WTC11 (cell line): ENCODE results near the gene RGL2. TPM values are rescaled to one million over a fixed set of nuclear protein-coding genes. Genes with fewer than 3 reads are reported as not detected.

ENCODE experiments used
- ATAC-seq: fragments of 200-7000 bp; cut with Tn5 transposase; 2 replicates; pipeline ENCODE4 v1.10.0; 2021; ENCODE audit warnings: mild to moderate bottlenecking, moderate library complexity
- CTCF ChIA-PET: fragments of 300-600 bp; sonication (Branson Sonifier 250); formaldehyde crosslinking; loops from one replicate; lab custom pipeline; 2021; ENCODE audit warnings: antibody characterized with exemption; lab: Charles Lee
- POLR2A ChIA-PET: fragments of 350-600 bp; sonication (Branson Sonifier 250); formaldehyde crosslinking; loops from one replicate; lab custom pipeline; 2021; ENCODE audit warnings: antibody characterized with exemption; lab: Charles Lee
- DNase-seq: peaks from one replicate; pipeline ENCODE4 v3.0.0; 2021; ENCODE audit warnings: low spot score
- H3K27ac Mint-ChIP-seq: 2 replicates; pipeline ENCODE4 v1.8.0; 2021; ENCODE audit warnings: mixed read lengths
- H3K27me3 Mint-ChIP-seq: 2 replicates; pipeline ENCODE4 v1.8.0; 2021; ENCODE audit warnings: low read depth, mild to moderate bottlenecking, moderate library complexity, mixed read lengths
- H3K36me3 Mint-ChIP-seq: 2 replicates; pipeline ENCODE4 v1.8.0; 2021; ENCODE audit warnings: mixed read lengths
- H3K4me1 Mint-ChIP-seq: 2 replicates; pipeline ENCODE4 v1.8.0; 2022; ENCODE audit warnings: mixed read lengths
- H3K4me3 Mint-ChIP-seq: 2 replicates; pipeline ENCODE4 v1.8.0; 2021; ENCODE audit warnings: mild to moderate bottlenecking, moderate library complexity, mixed read lengths
- H3K9me3 Mint-ChIP-seq: 2 replicates; pipeline ENCODE4 v1.8.0; 2021; ENCODE audit warnings: mixed read lengths
- IRF2 ChIP-seq: sonication (generic); formaldehyde crosslinking; IDR thresholded peaks from 2 replicates; pipeline ENCODE4 v1.8.0; 2022; ENCODE audit warnings: low read depth, missing genetic modification reagents, borderline replicate concordance
- JUN ChIP-seq: sonication (generic); formaldehyde crosslinking; IDR thresholded peaks from 2 replicates; pipeline ENCODE4 v1.8.0; 2023; ENCODE audit warnings: mild to moderate bottlenecking, missing genetic modification reagents
- MXD4 ChIP-seq: fragments of 250-450 bp; sonication (Bioruptor Pico); IDR thresholded peaks from 2 replicates; pipeline ENCODE4 v1.8.0; 2021; ENCODE audit warnings: mild to moderate bottlenecking, moderate library complexity, borderline replicate concordance
- OVOL2 ChIP-seq: fragments of 250-450 bp; sonication (Bioruptor Pico); IDR thresholded peaks from 2 replicates; pipeline ENCODE4 v1.9.0; 2021; ENCODE audit warnings: mild to moderate bottlenecking, borderline replicate concordance
- RORB ChIP-seq: fragments of 250-450 bp; sonication (Bioruptor Pico); IDR thresholded peaks from 2 replicates; pipeline ENCODE4 v1.9.0; 2021; ENCODE audit warnings: mild to moderate bottlenecking
- SMAD4 ChIP-seq: sonication (generic); formaldehyde crosslinking; IDR thresholded peaks from 2 replicates; pipeline ENCODE4 v1.8.0; 2022; ENCODE audit warnings: mild to moderate bottlenecking, missing genetic modification reagents
- TEAD1 ChIP-seq: sonication (generic); formaldehyde crosslinking; IDR thresholded peaks from 2 replicates; pipeline ENCODE4 v1.8.0; 2022; ENCODE audit warnings: mild to moderate bottlenecking, missing genetic modification reagents
- TP53 ChIP-seq: sonication (generic); formaldehyde crosslinking; IDR thresholded peaks from 2 replicates; pipeline ENCODE4 v1.8.1; 2023; ENCODE audit warnings: mild to moderate bottlenecking, missing genetic modification reagents
- ZNF416 ChIP-seq: fragments of 250-450 bp; sonication (Bioruptor Pico); IDR thresholded peaks from 2 replicates; pipeline ENCODE4 v1.9.0; 2021; ENCODE audit warnings: mild to moderate bottlenecking, inconsistent platforms
- total RNA-seq: library from RNA; stranded (reverse); gene quantifications from 3 replicates; pipeline ENCODE4 v1.2.3, GENCODE V29; 2021
- TF ChIP-seq, protein P1 (sequence below): fragments of 200-600 bp; IDR thresholded peaks from 2 replicates; pipeline ENCODE4 v1.8.0; 2022; ENCODE audit warnings: antibody characterized with exemption
- TF ChIP-seq, protein P2 (sequence below): sonication (generic); formaldehyde crosslinking; IDR thresholded peaks from 2 replicates; pipeline ENCODE4 v1.8.1; 2023; ENCODE audit warnings: mild to moderate bottlenecking, missing genetic modification reagents, moderate library complexity
- TF ChIP-seq, protein P3 (sequence below): sonication (generic); formaldehyde crosslinking; IDR thresholded peaks from 2 replicates; pipeline ENCODE4 v1.8.1; 2023; ENCODE audit warnings: mild to moderate bottlenecking, missing genetic modification reagents, borderline replicate concordance
- TF ChIP-seq, protein P4 (sequence below): sonication (generic); formaldehyde crosslinking; IDR thresholded peaks from 2 replicates; pipeline ENCODE4 v1.8.0; 2022; ENCODE audit warnings: mild to moderate bottlenecking, missing genetic modification reagents
- TF ChIP-seq, protein P5 (sequence below): sonication (generic); formaldehyde crosslinking; conservative IDR thresholded peaks from 2 replicates; pipeline ENCODE4 v1.8.1; 2023; ENCODE audit warnings: mild to moderate bottlenecking, low read depth, missing genetic modification reagents, moderate library complexity
- TF ChIP-seq, protein P6 (sequence below): sonication (generic); formaldehyde crosslinking; IDR thresholded peaks from 2 replicates; pipeline ENCODE4 v1.8.1; 2022; ENCODE audit warnings: mild to moderate bottlenecking, missing genetic modification reagents, moderate library complexity, borderline replicate concordance

RGL2 gene
- total RNA-seq, 1 experiment from 2014 or later: 77.1 TPM

DNA sequence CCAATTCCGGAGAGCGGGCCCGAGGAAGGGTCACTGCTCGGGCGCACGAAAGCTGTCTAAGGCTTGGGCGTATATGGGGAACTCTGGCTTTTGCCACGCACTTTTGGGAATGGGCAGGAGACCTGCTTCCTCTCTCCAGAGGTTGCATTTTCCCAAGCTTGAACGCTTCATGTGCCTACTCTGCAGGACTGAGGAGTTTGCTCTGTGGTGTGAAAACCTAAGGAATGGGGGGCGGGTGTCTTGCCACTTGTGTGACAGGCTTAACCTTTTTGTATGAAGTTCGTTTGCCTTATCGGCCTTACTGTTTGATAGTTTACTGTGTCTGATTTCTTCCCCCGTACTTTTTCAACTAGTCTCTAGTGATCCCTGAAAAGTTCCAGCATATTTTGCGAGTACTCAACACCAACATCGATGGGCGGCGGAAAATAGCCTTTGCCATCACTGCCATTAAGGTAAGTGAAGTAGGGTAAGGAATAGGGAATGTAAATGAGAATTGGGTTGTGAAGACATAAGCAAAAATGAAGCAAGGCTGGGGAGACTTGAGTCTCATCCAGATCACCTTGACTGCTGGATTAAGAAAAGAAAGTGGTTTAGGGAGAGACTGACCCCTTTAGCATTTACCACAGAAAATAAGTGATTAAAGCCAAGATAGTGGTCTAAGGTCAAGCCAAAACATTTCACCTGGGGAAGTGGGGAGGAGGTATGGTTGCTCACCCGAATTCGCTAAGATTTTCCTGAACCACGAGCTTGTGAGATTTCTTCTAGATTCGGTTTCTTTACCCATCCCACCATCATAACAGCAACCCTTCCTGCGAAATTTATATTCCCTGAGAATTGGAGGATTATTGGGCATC lies 26.2 kb downstream of the RGL2 start:
- no peaks in the 10 kb centered on the region for H3K27me3 Mint-ChIP-seq
- CTCF ChIA-PET: interaction anchor here (1.0 to 2.4 kb wide), 4 partner anchors 24 to 46 kb away, joined by 3 to 10 read pairs (median 5); partner anchors contain the start of gene ZBTB22
- TF ChIP-seq, protein P1, sequence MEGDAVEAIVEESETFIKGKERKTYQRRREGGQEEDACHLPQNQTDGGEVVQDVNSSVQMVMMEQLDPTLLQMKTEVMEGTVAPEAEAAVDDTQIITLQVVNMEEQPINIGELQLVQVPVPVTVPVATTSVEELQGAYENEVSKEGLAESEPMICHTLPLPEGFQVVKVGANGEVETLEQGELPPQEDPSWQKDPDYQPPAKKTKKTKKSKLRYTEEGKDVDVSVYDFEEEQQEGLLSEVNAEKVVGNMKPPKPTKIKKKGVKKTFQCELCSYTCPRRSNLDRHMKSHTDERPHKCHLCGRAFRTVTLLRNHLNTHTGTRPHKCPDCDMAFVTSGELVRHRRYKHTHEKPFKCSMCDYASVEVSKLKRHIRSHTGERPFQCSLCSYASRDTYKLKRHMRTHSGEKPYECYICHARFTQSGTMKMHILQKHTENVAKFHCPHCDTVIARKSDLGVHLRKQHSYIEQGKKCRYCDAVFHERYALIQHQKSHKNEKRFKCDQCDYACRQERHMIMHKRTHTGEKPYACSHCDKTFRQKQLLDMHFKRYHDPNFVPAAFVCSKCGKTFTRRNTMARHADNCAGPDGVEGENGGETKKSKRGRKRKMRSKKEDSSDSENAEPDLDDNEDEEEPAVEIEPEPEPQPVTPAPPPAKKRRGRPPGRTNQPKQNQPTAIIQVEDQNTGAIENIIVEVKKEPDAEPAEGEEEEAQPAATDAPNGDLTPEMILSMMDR: no peak
- TF ChIP-seq RORB (CRISPR knock-in tag) (no peak), MXD4 (CRISPR knock-in tag) (no peak), IRF2 (CRISPR knock-in tag) (no peak), ZNF416 (CRISPR knock-in tag) (no peak), TEAD1 (CRISPR knock-in tag) (0 out of 2 replicates have a peak, but pooled peaks have one; percentile 5), JUN (CRISPR knock-in tag) (0 out of 2 replicates have a peak, but pooled peaks have one; percentile 8), TP53 (CRISPR knock-in tag) (no peak), OVOL2 (CRISPR knock-in tag) (no peak), SMAD4 (CRISPR knock-in tag) (peak; percentile 62; the same call in 1 of the 2 replicates)
- TF ChIP-seq, protein P2, sequence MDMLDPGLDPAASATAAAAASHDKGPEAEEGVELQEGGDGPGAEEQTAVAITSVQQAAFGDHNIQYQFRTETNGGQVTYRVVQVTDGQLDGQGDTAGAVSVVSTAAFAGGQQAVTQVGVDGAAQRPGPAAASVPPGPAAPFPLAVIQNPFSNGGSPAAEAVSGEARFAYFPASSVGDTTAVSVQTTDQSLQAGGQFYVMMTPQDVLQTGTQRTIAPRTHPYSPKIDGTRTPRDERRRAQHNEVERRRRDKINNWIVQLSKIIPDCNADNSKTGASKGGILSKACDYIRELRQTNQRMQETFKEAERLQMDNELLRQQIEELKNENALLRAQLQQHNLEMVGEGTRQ (CRISPR knock-in tag): no peak
- TF ChIP-seq, protein P3, sequence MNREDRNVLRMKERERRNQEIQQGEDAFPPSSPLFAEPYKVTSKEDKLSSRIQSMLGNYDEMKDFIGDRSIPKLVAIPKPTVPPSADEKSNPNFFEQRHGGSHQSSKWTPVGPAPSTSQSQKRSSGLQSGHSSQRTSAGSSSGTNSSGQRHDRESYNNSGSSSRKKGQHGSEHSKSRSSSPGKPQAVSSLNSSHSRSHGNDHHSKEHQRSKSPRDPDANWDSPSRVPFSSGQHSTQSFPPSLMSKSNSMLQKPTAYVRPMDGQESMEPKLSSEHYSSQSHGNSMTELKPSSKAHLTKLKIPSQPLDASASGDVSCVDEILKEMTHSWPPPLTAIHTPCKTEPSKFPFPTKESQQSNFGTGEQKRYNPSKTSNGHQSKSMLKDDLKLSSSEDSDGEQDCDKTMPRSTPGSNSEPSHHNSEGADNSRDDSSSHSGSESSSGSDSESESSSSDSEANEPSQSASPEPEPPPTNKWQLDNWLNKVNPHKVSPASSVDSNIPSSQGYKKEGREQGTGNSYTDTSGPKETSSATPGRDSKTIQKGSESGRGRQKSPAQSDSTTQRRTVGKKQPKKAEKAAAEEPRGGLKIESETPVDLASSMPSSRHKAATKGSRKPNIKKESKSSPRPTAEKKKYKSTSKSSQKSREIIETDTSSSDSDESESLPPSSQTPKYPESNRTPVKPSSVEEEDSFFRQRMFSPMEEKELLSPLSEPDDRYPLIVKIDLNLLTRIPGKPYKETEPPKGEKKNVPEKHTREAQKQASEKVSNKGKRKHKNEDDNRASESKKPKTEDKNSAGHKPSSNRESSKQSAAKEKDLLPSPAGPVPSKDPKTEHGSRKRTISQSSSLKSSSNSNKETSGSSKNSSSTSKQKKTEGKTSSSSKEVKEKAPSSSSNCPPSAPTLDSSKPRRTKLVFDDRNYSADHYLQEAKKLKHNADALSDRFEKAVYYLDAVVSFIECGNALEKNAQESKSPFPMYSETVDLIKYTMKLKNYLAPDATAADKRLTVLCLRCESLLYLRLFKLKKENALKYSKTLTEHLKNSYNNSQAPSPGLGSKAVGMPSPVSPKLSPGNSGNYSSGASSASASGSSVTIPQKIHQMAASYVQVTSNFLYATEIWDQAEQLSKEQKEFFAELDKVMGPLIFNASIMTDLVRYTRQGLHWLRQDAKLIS (CRISPR knock-in tag): no peak
- TF ChIP-seq, protein P4, sequence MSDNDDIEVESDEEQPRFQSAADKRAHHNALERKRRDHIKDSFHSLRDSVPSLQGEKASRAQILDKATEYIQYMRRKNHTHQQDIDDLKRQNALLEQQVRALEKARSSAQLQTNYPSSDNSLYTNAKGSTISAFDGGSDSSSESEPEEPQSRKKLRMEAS (CRISPR knock-in tag): peak; percentile 47; the same call in 1 of the 2 replicates
- TF ChIP-seq, protein P5, sequence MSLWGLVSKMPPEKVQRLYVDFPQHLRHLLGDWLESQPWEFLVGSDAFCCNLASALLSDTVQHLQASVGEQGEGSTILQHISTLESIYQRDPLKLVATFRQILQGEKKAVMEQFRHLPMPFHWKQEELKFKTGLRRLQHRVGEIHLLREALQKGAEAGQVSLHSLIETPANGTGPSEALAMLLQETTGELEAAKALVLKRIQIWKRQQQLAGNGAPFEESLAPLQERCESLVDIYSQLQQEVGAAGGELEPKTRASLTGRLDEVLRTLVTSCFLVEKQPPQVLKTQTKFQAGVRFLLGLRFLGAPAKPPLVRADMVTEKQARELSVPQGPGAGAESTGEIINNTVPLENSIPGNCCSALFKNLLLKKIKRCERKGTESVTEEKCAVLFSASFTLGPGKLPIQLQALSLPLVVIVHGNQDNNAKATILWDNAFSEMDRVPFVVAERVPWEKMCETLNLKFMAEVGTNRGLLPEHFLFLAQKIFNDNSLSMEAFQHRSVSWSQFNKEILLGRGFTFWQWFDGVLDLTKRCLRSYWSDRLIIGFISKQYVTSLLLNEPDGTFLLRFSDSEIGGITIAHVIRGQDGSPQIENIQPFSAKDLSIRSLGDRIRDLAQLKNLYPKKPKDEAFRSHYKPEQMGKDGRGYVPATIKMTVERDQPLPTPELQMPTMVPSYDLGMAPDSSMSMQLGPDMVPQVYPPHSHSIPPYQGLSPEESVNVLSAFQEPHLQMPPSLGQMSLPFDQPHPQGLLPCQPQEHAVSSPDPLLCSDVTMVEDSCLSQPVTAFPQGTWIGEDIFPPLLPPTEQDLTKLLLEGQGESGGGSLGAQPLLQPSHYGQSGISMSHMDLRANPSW (CRISPR knock-in tag): no peak
- TF ChIP-seq, protein P6, sequence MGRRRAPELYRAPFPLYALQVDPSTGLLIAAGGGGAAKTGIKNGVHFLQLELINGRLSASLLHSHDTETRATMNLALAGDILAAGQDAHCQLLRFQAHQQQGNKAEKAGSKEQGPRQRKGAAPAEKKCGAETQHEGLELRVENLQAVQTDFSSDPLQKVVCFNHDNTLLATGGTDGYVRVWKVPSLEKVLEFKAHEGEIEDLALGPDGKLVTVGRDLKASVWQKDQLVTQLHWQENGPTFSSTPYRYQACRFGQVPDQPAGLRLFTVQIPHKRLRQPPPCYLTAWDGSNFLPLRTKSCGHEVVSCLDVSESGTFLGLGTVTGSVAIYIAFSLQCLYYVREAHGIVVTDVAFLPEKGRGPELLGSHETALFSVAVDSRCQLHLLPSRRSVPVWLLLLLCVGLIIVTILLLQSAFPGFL (CRISPR knock-in tag): no peak; the same call in 1 of the 2 replicates
- TF ChIP-seq, all 79 proteins: peak for 4
- Mint-ChIP-seq H3K36me3 (peaks cover 61% of the 10 kb centered on the region), H3K4me3 (peak overlapping the region; percentile 96), H3K9me3 (no peaks in the 10 kb centered on the region), H3K27ac (peak overlapping the region; percentile 100), H3K4me1 (peaks cover 50% of the 10 kb centered on the region)
- POLR2A ChIA-PET: interaction anchor here (1.1 to 2.1 kb wide), 8 partner anchors 9 to 300 kb away, joined by 3 to 8 read pairs (median 5); partner anchors contain the start of genes PFDN6, RING1 and WDR46
- DNase-seq (no peak), ATAC-seq (no peak)
